Psoas muscle (tissue), 8 donors: ENCODE results near the gene PIK3C2A. TPM values are rescaled to one million over a fixed set of nuclear protein-coding genes. Genes with fewer than 3 reads are reported as not detected.
"Not testable (repeated sequence)": the region's sequence is repeated elsewhere in the genome, so short reads cannot be mapped to it uniquely, and the experiment has no call there.

Source experiments
- ATAC-seq, 4 donors: fragments of 200-7000 bp; cut with Tn5 transposase; one replicate each; pipeline ENCODE4 v1.9.1; 2020; ENCODE audit warnings: moderate library complexity in 3 of 4, mild to moderate bottlenecking in 2 of 4
- DNase-seq, 2 donors: peaks; one replicate each; pipeline ENCODE4 v3.0.0-alpha.2; 2020
- H3K27ac ChIP-seq: fragments of 200-600 bp; one replicate; pipeline ENCODE4 v1.8.0; 2022
- H3K27me3 ChIP-seq, 3 donors: fragments of 200-600 bp in 1 of 3; one replicate each; pipeline versions ENCODE4 v1.6.1 to v1.8.0; 2013 to 2022; ENCODE audit warnings: low read length in 2 of 3, mild to moderate bottlenecking in 2 of 3, moderate library complexity in 1 of 3; ENCODE audit not compliant: insufficient read depth in 3 of 3
- H3K36me3 ChIP-seq, 2 donors: fragments of 200-600 bp in 1 of 2; one replicate each; pipeline versions ENCODE4 v1.6.1 to v1.8.0; 2013 to 2022; ENCODE audit warnings: low read depth in 1 of 2, mild to moderate bottlenecking in 1 of 2, moderate library complexity in 1 of 2; ENCODE audit not compliant: insufficient read depth in 1 of 2
- H3K4me1 ChIP-seq: fragments of 200-600 bp; one replicate; pipeline ENCODE4 v1.8.0; 2022
- H3K4me3 ChIP-seq: fragments of 200-600 bp; one replicate; pipeline ENCODE4 v1.8.0; 2022; ENCODE audit warnings: mild to moderate bottlenecking
- H3K9me3 ChIP-seq: fragments of 200-600 bp; one replicate; pipeline ENCODE4 v1.8.0; 2022
- CTCF ChIP-seq: fragments of 200-600 bp; IDR thresholded peaks from one replicate; pipeline ENCODE4 v1.8.0; 2022; ENCODE audit warnings: antibody characterized with exemption
- WGBS, 3 donors: extraction: QIAGEN DNeasy Blood & Tissue Kit; methylation state at CpG; one replicate each; pipeline versions ENCODE4 v1.1.6 to v1.1.7; 2013; 5-methylcytosine and 5-hydroxymethylcytosine counted together
- intact Hi-C, 2 donors: fragments of 100-400 bp; cut with DNase I; formaldehyde crosslinking; loops; one replicate each; pipeline versions ENCODE4 v1.11.0 to v1.14.2; 2022
- polyA plus RNA-seq, 3 donors: library from polyadenylated mRNA; stranded (reverse); fragments of 200-250 nt; gene quantifications; one replicate each; pipeline ENCODE4 v1.2.3, GENCODE V29; 2013
- total RNA-seq, 4 donors: library from RNA; stranded (reverse); fragmentation: NEBNext Ultra II Directional in 2 of 4; extraction: Animal tissue kit (Norgen Biotek cat#: 25700) in 2 of 4; gene quantifications; one replicate each; pipeline versions ENCODE4 v1.2.1 to v1.2.4, GENCODE V29; 2021 to 2023
- donor health status: healthy with polysubstance abuse.
- donor health status: DM: no; HTN: no; CAD: no; lungs with moderate emphysema.
- donor health status: Bipolar disorder and iron deficiency.
- donor health status: healthy.
- donor health status: DM: yes; HTN: yes; CAD: no.
- donor health status: DM: no; HTN: no; CAD: no.
- donor health status: DM: no; HTN: no; CAD: no.
- donor health status: DM: yes; HTN: yes; CAD: no.

Gene PIK3C2A
- total and polyA plus RNA-seq, 7 donors: 3.1 to 16.6 (median 14.0) TPM

- Histone ChIP-seq H3K27ac (no peak overlapping the region), H3K4me3 (no peak overlapping the region), H3K9me3 (no peaks in the 10 kb centered on the region), H3K27me3 (no peaks in the 10 kb centered on the region), H3K4me1 (no peaks in the 10 kb centered on the region), H3K36me3 (no peaks in the 10 kb centered on the region)
- DNase-seq: no peak
- WGBS, 3 donors: 42 to 64% (median 50%) methylated on average over 3 of the region's 3 CpGs
- TF ChIP-seq CTCF: no peak
- ATAC-seq: no peak
- intact Hi-C loops: loop anchor here in 1 of 2 donors (10.0 kb wide), 1 partner anchor 116 kb away; the partner anchor contains the start of gene NCR3LG1
Measured at GRCh38 chr11:17238377-17238776, 30.6 kb upstream of the PIK3C2A start.

- Histone ChIP-seq H3K27me3 (no peaks in the 10 kb centered on the region), H3K4me3 (no peak overlapping the region), H3K27ac (no peak overlapping the region), H3K36me3 (no peaks in the 10 kb centered on the region), H3K9me3 (no peaks in the 10 kb centered on the region), H3K4me1 (no peaks in the 10 kb centered on the region)
- intact Hi-C loops: loop anchor here in 1 of 2 donors (5.0 to 10.0 kb wide), 2 partner anchors 44 to 122 kb away; partner anchors contain the start of genes NCR3LG1 and NUCB2
- ATAC-seq (no peak), DNase-seq (no peak)
- no peak for TF ChIP-seq CTCF
Measured at GRCh38 chr11:17233101-17233500, 25.3 kb upstream of the PIK3C2A start.

GRCh38 chr11:17230867-17231851 is 23.4 kb upstream of the PIK3C2A start:
- no peaks in the 10 kb centered on the region for H3K36me3 ChIP-seq
- no peak for TF ChIP-seq CTCF
- no peaks in the 10 kb centered on the region for H3K4me1 ChIP-seq
- 84 to 89% (median 88%) methylated on average over 3 of the region's 3 CpGs for WGBS, 3 donors
- no peaks in the 10 kb centered on the region for H3K9me3 ChIP-seq
- ATAC-seq (no peak), DNase-seq (no peak)
- no peak overlapping the region for H3K27ac ChIP-seq
- no peaks in the 10 kb centered on the region for H3K27me3 ChIP-seq
- H3K4me3 ChIP-seq: no peak overlapping the region
- intact Hi-C loops: loop anchor here (2.0 to 10.0 kb wide), 3 partner anchors 46 to 274 kb away; partner anchors contain the start of genes NCR3LG1 (in 1 of the 2) and NUCB2 (in 1 of the 2)

GRCh38 chr11:17229481-17230152 is 21.8 kb upstream of the PIK3C2A start:
- ATAC-seq: no peak
- Histone ChIP-seq H3K27ac (no peak overlapping the region), H3K9me3 (no peaks in the 10 kb centered on the region), H3K4me1 (no peaks in the 10 kb centered on the region), H3K36me3 (no peaks in the 10 kb centered on the region), H3K4me3 (no peak overlapping the region), H3K27me3 (no peaks in the 10 kb centered on the region)
- DNase-seq: no peak
- intact Hi-C loops: loop anchor here (2.0 to 10.0 kb wide), 3 partner anchors 48 to 275 kb away; partner anchors contain the start of genes NCR3LG1 (in 1 of the 2) and NUCB2 (in 1 of the 2)
- no peak for TF ChIP-seq CTCF
- 72 to 76% (median 75%) methylated on average over 7 of the region's 7 CpGs for WGBS, 3 donors

DNA sequence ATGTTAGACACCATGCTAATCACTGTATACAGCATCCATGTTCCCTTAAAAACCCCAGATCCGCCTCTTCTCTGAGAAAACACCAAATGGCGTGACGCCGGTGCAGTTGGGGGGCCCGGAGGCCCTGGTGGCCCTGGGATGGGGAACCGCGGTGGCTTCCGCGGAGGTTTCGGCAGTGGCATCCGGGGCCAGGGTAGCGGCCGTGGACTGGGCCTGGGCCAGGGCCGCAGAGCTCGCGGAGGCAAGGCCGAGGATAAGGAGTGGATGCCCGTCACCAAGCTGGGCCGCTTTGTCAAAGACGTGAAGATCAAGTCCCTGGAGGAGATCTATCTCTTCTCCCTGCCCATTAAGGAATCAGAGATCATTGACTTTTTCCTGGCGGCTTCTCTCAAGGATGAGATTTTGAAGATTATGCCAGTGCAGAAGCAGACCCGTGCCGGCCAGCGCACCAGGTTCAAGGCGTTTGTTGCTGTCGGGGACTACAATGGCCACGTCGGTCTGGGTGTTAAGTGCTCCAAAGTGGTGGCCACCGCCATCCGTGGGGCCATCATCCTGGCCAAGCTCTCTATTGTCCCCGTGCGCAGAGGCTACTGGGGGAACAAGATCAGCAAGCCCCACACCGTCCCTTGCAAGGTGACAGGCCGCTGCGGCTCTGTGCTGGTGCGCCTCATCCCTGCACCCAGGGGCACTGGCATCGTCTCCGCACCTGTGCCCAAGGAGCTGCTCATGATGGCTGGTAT is 20.6 kb upstream of the PIK3C2A start:
- not testable (repeated sequence) for H3K27ac ChIP-seq, DNase-seq, H3K27me3 ChIP-seq, H3K4me1 ChIP-seq, H3K36me3 ChIP-seq, H3K9me3 ChIP-seq, H3K4me3 ChIP-seq, ATAC-seq
- WGBS, 3 donors: 93 to 97% (median 94%) methylated on average over 33 to 38 of the region's 38 CpGs
- intact Hi-C loops: loop anchor here in 1 of 2 donors (2.0 kb wide), 1 partner anchor 276 kb away; no protein-coding TSS in a partner anchor
